ENCODE results near the gene NR4A3.
"Not testable (repeated sequence)": the region's sequence is repeated elsewhere in the genome, so short reads cannot be mapped to it uniquely, and the experiment has no call there.

The NR4A3 gene

GRCh38 chr9:99821396-99822108 lies at the start of gene NR4A3:
NR4A3 (plus strand) TSS chr9:99821885; CDS start chr9:99828043, 6,158 bp downstream.
- DNase-seq (ENCODE audit: low read depth, low spot score), result peak; percentile 99

- DNase-seq (ENCODE audit: low read depth, low spot score), result no peak
Measured at GRCh38 chr9:99773468-99774138, 48.1 kb upstream of the NR4A3 start.

- DNase-seq (ENCODE audit: low read depth, low spot score), result peak; percentile 71
Measured at GRCh38 chr9:99778308-99778707, 43.4 kb upstream of the NR4A3 start.

GRCh38 chr9:99778836-99779235 lies 42.8 kb upstream of the NR4A3 start:
- DNase-seq (ENCODE audit: low read depth, low spot score), result no peak

- DNase-seq (ENCODE audit: low read depth, low spot score), result no peak
Measured at GRCh38 chr9:99779277-99779676, 42.4 kb upstream of the NR4A3 start.

DNA sequence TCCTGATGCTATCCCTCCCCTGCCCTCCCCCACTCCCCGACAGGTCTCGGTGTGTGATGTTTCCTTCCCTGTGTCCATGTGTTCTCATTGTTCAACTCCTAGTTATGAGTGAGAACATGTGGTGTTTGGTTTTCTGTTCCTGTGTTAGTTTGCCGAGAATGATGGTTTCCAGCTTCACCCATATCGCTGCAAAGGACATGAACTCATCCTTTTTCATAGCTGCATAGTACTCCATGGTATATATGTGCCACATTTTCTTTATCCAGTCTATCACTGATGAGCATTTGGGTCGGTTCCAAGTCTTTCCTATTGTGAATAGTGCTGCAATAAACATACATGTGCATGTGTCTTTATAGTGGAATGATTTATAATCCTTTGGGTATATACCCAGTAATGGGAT lies 39.3 kb upstream of the NR4A3 start:
- DNase-seq (ENCODE audit: low read depth, low spot score), result not testable (repeated sequence)

- DNase-seq (ENCODE audit: low read depth, low spot score), result no peak
Measured at GRCh38 chr9:99782962-99783718, 38.5 kb upstream of the NR4A3 start.

- DNase-seq (ENCODE audit: low read depth, low spot score), result no peak
Measured at GRCh38 chr9:99783799-99784198, 37.9 kb upstream of the NR4A3 start.

DNA sequence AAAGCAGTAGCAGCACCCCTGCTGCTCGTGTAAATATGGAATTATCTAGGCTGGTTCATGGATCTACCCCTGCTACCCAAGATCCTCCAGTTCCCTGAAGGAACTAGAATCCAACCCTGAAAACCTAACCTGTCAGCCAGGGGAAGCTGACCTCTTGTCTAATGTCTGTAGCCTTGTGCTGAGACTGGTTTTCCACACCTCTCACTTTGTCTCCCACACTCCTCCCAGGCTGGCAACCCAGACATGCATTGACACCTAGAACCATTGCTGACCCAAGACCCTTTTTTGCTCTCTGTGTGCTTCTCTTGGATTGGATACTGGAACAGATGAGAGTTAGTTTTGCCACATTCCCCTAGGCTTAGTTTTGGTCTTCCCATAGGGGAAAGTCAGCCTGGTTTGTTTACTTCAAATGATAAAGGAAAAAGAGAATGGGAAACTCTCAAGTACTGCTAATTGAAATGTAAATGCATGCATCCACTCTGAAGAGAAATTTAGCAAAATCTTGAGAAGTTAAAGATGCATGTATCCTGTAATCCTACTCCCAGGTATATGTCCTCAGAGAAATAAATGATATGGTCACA lies 36.6 kb upstream of the NR4A3 start:
- no peak for DNase-seq (ENCODE audit: low read depth, low spot score)

DNA sequence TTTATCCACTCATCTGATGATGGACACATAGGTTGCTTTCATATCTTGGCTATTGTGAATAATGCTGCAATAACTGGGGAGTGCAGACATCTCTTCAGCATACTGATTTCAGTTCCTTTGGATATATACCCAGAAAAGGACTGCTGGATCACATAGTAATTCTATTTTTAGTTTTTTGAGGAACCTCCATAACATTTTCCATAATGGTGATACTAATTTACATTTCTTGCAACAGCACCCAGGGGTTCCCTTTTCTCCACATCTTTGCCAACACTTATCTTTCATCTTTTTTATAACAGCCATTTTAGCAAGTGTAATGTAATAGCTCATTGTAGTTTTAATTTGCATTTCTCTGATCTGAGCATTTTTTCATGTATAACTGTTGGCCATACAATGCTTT lies 34.1 kb upstream of the NR4A3 start:
- no peak for DNase-seq (ENCODE audit: low read depth, low spot score)

GRCh38 chr9:99793528-99793927 lies 28.2 kb upstream of the NR4A3 start:
- no peak for DNase-seq (ENCODE audit: low read depth, low spot score)

- DNase-seq (ENCODE audit: low read depth, low spot score), result no peak
Measured at GRCh38 chr9:99796231-99796630, 25.5 kb upstream of the NR4A3 start.

GRCh38 chr9:99801775-99802174 lies 19.9 kb upstream of the NR4A3 start:
- DNase-seq (ENCODE audit: low read depth, low spot score), result no peak

GRCh38 chr9:99803694-99804093 lies 18.0 kb upstream of the NR4A3 start:
- no peak for DNase-seq (ENCODE audit: low read depth, low spot score)

DNA sequence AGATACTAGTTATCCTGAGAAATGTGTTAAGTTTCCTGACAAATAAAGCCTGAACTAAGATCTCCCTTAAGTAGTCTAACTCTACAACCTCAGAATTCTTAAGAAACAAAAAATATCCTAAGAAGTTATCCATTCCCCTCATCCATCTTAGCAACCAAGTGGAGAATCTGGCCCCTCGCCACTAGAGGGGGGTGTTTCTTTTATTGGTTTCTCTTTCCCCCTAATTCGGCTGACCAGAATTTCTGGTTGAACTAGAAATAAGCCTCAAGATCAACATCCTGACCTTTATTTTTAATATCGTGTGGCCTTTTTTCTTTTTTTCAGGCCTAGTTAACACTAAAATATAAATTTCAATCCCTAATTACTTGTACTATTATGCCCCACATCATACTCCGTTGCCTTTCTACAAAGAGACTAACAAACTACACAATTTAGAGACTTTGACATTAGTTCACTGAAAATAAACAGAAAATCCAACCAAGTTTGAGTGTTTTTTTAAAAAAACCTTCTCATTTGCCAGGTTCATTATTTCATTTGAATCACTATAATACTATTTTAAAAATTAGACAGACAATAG lies 14.3 kb upstream of the NR4A3 start:
- DNase-seq (ENCODE audit: low read depth, low spot score), result peak; percentile 76

GRCh38 chr9:99807956-99808355 lies 13.7 kb upstream of the NR4A3 start:
- DNase-seq (ENCODE audit: low read depth, low spot score), result no peak

DNA sequence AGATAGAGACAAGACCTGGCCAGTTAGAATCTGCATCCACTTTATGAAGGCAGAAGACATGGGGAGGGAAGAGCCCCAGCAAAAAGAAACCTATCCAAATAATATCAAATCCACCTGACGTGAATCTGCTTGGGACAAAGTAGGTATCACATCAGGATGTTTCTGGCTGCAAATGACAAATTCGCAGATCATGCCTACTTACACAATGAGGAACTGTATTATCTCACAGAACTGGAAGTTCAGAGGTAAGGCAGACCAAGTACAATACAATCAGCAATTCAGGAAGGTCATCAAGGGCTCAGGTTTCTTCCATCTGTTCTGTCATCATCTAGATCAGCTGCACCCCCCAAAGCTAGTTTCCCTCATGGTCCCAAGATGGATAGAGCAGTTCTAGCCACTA lies 13.2 kb upstream of the NR4A3 start:
- no peak for DNase-seq (ENCODE audit: low read depth, low spot score)

GRCh38 chr9:99809586-99810319 lies 11.9 kb upstream of the NR4A3 start:
- no peak for DNase-seq (ENCODE audit: low read depth, low spot score)

DNA sequence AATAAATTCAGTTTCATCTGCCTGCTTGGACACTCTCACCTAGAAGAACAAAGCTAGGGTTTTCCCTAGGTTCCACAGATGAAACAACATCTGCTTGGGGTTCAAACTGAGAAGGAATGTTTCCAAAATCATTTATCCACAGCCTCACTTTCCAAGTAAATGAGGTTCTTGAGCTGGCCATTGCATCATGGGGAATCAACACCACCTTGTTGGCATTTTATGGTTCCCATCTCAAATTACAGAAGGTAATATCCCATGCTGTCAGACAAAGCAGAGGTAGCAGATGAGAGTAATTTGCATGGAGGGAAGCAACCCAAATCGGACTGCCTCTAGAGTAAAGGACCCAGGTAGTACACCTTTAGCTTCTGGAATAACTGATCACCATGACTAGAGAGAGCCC lies 10.5 kb upstream of the NR4A3 start:
- DNase-seq (ENCODE audit: low read depth, low spot score), result no peak

DNA sequence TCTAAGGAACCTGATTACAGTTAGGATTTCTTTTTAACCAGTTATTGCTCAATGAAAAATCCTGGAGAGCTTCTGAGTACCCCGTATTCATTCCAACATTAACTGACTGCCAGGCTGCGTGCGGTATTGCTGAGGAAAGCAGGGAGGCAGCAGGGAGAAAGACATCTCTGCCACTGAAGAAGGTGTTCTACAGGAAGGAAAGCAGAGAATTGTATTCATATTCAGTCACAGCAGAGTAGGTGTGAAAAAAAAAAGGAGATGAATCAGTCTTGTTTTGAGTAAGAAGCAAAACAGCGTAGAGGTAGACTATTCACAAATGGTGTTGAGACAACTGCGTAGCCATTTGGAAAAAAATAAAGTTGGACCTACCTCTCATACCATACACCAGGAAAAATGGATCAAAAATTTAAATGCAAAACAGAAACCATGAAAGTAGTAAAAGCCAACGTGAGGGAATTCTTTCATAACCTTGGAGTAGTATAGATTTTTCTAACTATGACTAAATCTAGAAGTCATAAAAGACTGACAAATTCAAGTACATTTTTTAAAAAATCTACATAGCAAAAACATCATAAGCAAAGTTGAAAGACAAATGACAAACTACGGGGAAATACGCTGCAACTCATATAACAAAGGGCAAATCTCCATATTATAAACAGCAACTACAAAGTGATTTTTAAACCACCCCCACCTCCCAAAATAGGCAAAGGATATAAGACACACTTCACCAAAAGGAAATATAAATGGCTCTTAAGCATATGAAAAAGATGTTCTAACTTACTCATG lies 9.9 kb upstream of the NR4A3 start:
- no peak for DNase-seq (ENCODE audit: low read depth, low spot score)
